Measurements from ENCODE around the gene SLK.

The SLK gene

DNA sequence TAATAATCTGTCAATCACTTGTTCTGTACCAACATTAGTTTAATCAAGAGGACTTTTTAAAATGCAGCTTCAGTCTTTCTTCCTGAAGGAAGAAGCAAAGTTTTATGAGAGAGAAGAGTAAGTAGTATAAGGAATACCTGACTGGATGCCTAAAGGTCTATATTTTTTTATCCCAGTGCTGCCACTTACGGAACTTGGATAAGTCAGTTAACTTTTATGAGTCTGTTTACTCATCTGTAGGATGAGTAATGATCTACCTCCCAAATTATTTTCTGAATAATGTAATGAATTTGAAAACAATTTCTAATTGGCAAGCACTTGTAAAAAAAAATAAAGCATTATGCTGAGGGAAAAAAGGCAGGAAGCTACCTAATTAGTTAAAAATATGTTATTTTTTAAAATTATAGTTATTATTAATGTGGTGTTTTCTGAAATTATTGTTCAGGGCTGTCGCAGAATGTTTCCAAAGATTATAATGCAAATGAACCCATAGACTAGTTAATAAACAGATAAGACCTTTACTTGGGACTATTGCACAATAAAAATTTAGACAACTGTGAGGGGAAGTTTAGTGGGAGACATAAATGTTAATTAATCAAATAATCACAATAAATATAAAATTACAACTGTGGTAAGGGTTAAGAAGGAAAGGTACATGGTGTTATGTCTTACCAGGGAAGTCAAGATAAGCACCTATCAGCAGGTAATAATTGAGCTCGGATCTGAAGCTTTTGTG, 24.6 kb downstream of the SLK start:
- DNase-seq, result no peak

GRCh38 chr10:103995134-103995533, 28.2 kb downstream of the SLK start:
- DNase-seq, result no peak

DNA sequence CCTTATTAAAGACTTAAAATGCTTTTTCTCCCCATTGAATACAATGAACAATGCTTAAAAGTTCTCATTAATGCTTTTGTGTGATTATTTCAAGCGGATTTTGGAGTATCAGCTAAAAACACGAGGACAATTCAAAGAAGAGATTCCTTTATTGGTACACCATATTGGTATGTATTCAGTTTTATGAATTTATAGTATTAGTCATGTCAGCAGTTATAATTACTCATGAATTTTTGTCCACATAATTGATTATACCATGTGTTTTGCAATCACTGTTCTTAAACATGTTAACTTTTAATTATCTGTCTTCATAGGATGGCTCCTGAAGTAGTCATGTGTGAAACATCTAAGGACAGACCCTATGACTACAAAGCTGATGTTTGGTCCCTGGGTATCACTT, 31.9 kb downstream of the SLK start:
- DNase-seq, result no peak

DNA sequence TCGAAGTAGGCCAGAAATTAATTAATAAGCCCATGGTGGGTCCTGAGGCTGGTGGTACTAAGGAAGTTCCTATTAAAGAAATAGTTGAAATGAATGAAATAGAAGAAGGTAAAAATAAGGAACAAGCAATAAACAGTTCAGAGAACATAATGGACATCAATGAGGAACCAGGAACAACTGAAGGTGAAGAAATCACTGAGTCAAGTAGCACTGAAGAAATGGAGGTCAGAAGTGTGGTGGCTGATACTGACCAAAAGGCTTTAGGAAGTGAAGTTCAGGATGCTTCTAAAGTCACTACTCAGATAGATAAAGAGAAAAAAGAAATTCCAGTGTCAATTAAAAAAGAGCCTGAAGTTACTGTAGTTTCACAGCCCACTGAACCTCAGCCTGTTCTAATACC, 36.0 kb downstream of the SLK start:
- no peak for DNase-seq

DNA sequence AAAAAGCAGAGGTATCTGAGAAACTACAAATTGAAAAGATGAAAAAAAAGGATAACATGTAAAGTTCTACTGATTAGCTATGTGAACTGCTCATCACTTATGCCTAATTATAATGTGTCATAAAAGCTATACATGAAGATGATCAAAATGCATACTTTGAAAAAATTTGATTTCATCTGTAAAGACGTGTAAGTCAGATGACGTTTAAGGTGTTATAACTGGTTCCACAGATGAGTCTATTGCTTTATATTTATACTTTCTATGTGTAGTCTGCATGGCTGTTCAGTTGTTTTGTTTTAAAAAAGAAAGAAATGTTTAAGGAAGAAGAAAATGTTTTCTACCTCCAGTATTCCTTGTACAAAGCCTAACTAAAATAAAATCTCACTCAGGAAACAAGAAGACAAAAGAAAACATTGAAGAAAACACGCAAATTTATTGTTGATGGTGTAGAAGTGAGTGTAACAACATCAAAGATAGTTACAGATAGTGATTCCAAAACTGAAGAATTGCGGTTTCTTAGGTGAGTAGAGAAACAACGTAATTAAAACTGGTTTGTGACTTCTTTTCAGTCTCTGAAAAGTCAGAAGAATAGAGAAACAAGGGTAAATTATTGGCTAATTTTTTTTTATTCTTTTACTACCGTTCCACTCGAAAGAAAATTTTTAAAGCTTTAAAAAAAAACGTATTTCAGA, 38.4 kb downstream of the SLK start:
- DNase-seq, result no peak

- no peak for DNase-seq
Observed at GRCh38 chr10:104011904-104012303, 45.0 kb downstream of the SLK start.

GRCh38 chr10:104013489-104013888, 46.5 kb downstream of the SLK start:
- DNase-seq, result no peak

DNA sequence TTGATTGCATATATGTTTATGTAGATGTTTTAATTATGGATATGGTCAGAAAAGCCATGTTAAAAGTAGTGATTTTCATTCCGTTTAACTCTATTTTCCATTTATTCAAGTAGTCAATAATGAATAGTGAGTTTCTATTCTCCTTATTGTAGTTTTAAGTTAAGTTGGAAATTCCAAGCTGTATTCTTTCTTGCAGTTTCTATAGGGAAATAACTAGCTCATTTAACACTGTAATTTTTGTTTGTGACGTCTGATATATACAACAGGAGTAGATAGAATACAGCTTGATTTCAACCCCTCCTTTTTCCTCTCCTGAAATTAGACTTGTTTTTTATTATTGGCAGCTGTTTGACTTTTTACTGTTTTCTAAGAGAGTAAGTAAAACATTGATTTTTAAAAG, 47.2 kb downstream of the SLK start:
- DNase-seq, result no peak

DNA sequence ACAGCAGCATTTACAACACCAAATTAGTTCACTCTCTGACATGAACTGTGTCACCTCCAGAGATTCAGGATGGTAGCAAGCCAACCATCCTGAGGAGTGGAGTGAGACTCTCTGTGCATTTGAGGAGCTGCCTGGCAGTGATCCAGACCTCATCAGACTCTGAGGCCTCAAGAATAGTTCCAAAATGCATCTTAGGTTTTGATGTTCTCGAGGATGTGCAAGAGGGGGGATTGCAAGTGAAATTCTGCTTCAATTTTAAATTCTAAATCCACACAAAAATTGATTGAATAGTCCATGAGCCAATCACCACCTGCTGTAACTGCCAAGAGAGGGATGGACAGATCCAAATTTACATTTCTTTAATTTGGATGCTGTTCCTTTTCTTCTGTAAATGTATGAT, 49.7 kb downstream of the SLK start:
- no peak for DNase-seq

DNA sequence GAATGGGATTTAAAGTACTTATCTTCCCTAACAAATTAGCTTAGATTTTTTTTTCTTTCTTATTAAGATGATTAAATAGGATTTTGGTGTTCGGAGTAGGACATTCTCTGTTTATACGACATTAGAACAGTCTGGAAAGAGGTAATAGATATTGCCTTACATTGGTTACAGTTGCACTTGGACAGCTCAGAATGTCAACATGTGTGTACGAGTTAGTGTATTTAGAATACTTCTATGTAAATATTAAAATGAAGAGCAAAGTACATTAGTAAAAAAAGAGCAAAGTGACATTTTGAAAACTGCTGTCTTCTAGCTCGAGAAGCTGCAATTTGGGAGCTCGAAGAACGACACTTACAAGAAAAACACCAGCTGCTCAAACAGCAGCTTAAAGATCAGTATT, 51.5 kb downstream of the SLK start:
- DNase-seq, result no peak

DNA sequence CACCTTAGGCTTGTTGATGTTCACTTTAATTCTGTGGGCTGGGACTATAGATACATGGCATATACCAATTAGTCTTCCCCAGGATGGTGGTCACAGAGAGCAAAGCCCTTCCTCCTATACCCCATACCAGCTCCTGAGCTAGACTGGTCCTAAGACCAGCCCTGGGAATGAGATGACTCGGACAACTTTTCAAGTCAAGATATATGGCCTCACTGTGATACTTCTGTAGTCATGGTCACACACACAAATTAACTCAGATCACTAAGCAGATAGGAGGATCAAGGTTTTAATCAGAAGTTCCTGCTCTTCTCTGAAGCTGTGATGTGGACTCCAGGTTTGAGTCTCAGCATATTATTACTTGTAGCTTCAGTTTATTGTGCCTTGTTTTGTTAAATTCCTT, 53.1 kb downstream of the SLK start:
- no peak for DNase-seq

DNA sequence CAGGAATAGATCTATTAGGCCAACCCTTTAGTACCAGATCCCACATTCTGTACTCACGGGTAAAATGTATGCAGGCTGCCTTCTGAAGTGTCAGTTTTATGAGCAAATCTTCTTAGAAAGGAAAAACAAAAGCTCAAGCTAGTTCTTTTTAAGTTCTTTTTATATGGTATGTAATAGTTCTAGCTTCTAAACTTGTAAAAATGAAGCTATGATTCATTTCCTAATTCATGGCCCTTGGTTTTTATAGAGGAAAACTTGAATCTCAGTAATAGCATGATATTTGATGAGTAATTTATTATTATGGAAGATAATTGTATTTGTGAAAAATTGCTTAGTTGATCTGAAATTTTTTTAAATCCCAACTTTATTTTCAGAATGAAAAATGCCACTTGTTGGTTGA, 54.3 kb downstream of the SLK start:
- DNase-seq, result no peak

GRCh38 chr10:104022026-104022425, 55.1 kb downstream of the SLK start:
- DNase-seq, result no peak

- no peak for DNase-seq
Observed at GRCh38 chr10:104025524-104025923, 58.6 kb downstream of the SLK start.

DNA sequence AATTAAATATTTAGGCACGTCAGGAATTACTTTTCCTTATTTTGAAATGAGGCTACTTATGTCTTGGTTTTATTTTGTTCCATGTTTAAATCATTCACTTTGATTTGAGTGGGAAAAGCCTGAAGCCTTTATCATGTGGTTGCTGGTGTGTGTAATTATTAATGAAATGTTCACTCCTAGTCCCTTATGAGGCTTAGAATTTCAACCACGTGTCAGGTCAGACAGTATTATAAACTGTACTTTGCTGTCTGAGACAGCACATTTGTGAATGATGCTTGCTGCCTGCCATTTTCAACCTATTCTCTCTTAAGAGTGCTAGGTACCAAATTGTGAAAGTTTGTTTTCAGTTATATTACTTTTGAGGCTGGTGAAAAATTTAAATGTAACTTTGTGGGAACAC, 59.8 kb downstream of the SLK start:
- no peak for DNase-seq

GRCh38 chr10:104028146-104028545, 61.2 kb downstream of the SLK start:
- peak; percentile 21 for DNase-seq

DNA sequence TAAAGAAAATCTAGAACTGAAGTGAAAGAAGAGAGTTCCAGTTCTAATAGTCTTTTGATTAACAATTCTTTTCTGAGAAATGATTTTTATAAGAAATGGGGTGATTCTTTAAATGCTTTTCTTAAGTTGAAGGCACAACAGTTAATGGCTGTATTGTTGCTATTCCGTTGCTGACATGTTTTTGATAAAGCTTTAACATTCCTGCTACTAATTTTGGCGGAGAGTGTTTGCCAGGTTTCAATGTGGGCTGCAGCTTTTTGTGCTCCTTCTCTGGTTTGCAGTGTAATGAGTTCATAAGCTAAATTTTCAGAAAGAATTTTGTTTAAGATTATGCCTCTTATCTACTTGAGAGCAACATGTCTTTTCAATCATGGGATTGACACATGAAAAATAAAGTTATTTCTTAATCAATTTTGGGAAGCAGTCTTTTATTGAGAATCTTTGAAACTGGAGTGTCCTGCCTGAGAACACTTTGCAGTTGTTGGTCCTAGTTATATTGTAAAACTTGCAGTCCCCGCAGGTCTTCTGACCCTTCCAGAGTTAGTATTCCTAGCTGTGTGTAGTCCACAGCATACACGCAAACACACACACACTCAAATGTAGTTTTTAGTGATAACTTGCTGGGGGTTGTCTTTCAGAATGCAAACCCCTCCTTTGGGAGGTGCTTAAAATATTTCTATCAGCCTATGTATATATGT, 62.0 kb downstream of the SLK start:
- no peak for DNase-seq

- peak; percentile 71 for DNase-seq
Observed at GRCh38 chr10:104029521-104029860, 62.6 kb downstream of the SLK start.

DNA sequence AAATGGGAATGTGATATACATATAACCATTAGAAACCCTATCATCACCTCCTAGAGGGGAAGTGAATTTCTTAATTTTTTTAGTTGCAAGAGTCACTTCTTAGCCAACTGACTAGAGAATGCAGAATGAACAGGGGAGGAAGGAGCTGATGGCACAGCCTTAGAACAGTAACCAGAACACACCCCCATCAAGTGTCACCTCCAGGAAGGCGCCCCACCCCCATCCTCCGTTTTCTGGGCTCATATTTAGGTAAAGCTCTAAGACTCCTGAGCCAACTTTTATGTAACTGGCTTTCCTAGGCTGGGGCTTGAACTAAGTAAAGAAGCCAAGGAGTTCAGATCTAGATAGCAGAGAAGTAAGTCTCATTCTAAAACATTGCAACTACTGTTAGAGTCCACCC, 64.7 kb downstream of the SLK start:
- no peak for DNase-seq

DNA sequence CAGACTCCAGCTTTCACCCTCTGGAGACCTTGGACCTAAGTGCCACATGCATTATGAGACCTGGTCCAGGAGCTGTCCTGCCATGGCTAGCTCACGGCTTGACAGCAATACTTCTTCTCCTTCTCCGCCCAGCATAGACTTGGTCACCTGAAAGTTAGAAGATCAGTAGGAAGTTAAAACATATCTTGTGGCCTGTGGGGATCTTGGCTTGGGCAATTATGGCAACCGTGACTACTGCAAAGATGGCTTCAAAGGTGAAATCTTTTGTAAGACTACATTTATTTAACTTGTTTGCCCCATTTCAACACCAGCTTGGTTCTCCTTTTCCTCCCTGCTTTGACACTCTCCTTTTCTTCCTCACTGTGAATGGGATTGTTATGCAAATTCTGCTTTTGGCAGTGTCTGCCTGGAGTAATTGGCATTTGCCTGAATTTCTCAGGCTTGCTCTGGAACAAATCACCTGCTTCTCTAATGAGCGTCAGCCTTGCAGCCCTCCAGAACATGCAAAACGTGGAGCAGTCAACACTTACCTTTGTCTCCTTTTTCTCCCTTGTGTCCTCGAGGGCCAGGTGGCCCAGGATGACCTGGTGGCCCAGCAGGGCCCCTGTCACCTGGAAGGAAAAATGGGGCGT, 65.3 kb downstream of the SLK start:
- no peak for DNase-seq

- DNase-seq, result no peak
Observed at GRCh38 chr10:104033401-104033930, 66.5 kb downstream of the SLK start.

- no peak for DNase-seq
Observed at GRCh38 chr10:104033966-104034365, 67.0 kb downstream of the SLK start.

Measured in fibroblast of skin of scalp (primary cell).